ENCODE measurements around the gene RGS6.

Gene RGS6

DNA sequence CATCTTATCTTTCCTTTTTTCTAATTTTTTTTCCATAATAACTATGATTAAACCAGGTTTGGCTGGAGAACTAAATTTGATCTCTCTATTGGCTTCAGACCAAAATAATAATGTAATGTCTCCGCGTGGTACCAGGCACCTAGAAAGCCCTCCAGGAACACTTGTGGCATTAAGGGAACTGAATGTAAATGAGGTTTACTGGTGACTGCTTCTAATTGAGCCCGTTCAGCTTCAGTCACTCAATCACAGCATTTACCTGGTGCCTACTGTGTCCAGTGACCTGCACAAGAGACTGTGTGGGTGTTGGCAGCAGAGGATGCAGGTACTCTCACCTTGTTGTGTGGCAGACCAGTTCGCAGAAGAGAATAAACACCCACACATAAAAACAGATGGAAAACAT lies 659.2 kb downstream of the RGS6 start:
- no peaks in the 10 kb centered on the region for H3K4me1 ChIP-seq (ENCODE audit: control insufficient read depth in 1 of 2, insufficient read depth in 2 of 2, low read length in 2 of 2)
- H3K9ac ChIP-seq (ENCODE audit: low read depth in 1 of 2, low read length in 2 of 2): no peak overlapping the region
- no peaks in the 10 kb centered on the region for H3K9me3 ChIP-seq (ENCODE audit: control insufficient read depth in 1 of 2, low read length in 2 of 2)
- H3K36me3 ChIP-seq (ENCODE audit: control insufficient read depth in 1 of 2, insufficient read depth in 2 of 2, low read length in 2 of 2): no peaks in the 10 kb centered on the region
- no peak overlapping the region for H3K4me3 ChIP-seq (ENCODE audit: low read depth in 1 of 2, low read length in 2 of 2)
- H3K27me3 ChIP-seq (ENCODE audit: control insufficient read depth in 1 of 2, insufficient read depth in 2 of 2, low read length in 2 of 2): no peaks in the 10 kb centered on the region
- H3K27ac ChIP-seq (ENCODE audit: low read depth, low read length): no peak overlapping the region

DNA sequence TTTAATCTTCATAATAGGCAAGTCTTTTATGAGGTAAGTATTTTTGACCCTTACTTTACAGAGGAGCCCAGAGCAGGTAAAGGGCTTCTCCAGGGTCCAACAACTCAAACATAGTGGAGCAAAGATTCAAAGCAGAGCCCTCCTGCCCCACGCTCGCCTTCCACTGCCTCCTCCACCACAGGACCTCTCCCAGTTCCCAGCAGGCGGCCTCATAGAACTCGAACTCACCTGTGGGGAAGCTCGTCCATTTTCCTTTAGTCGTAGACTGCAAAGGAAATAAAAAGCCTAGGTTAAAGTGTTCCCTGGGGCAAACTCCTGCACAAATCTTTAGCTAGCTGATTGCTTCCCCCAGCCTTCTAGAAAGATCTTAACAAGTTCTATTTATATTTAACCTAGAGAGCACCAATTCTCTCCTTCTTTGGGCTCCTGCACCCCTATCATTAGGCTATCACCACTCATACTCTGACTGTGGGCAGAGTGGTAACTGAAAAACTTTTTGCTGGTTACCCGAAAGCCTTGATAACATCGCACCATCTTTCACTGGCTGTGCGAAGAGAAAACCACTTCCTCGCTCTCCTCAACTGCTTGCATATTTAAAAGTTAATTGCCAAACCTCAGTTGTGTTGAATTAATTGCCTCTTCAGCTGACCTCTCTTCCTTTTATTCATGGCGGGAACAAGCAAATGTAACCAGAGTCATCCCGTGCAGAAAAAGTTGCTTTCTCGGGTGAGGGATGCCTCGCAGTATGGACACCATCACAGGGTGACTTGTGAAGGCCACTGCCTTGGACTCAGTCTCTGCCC lies 662.1 kb downstream of the RGS6 start:
- H3K27ac ChIP-seq (ENCODE audit: low read depth, low read length): no peak overlapping the region
- no peaks in the 10 kb centered on the region for H3K9me3 ChIP-seq (ENCODE audit: control insufficient read depth in 1 of 2, low read length in 2 of 2)
- H3K4me3 ChIP-seq (ENCODE audit: low read depth in 1 of 2, low read length in 2 of 2): no peak overlapping the region
- no peaks in the 10 kb centered on the region for H3K36me3 ChIP-seq (ENCODE audit: control insufficient read depth in 1 of 2, insufficient read depth in 2 of 2, low read length in 2 of 2)
- H3K27me3 ChIP-seq (ENCODE audit: control insufficient read depth in 1 of 2, insufficient read depth in 2 of 2, low read length in 2 of 2): peaks cover 0 to 5% of the 10 kb centered on the region in 2 donors
- no peaks in the 10 kb centered on the region for H3K4me1 ChIP-seq (ENCODE audit: control insufficient read depth in 1 of 2, insufficient read depth in 2 of 2, low read length in 2 of 2)
- no peak overlapping the region for H3K9ac ChIP-seq (ENCODE audit: low read depth in 1 of 2, low read length in 2 of 2)

DNA sequence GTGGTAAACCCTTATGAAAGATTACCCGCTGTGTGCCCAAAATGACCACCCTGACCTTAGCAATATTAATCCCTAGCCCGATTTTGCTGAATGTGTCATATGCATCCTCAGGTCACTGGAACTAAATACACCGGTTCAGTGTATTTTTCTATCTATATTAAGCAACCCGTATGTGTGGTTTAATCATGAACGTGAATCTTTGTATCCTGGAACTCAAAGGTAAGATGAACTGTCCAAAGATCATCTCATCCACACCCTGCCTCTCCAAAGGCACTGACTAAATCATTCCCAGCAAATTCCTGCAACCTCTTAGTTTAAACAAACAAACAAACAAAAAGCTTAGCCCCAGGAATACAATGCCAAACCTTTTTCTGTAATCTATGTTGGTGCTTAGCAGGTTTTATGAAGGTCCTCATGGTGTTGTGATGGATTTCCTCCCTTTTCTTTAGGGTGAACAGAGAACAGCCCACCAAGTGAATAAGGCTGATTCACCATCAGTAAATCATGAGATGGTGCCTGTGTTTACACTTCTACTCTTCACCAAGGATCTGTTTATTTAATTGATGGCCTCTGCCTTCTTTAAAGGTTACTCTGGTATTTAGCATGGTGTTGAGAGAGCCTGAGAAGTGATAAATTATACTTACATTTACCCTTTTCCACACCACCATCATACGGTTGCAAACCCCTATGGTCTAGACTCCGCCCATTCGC lies 663.1 kb downstream of the RGS6 start:
- H3K36me3 ChIP-seq (ENCODE audit: control insufficient read depth in 1 of 2, insufficient read depth in 2 of 2, low read length in 2 of 2): no peaks in the 10 kb centered on the region
- peaks cover 0 to 5% of the 10 kb centered on the region in 2 donors for H3K27me3 ChIP-seq (ENCODE audit: control insufficient read depth in 1 of 2, insufficient read depth in 2 of 2, low read length in 2 of 2)
- no peak overlapping the region for H3K4me3 ChIP-seq (ENCODE audit: low read depth in 1 of 2, low read length in 2 of 2)
- H3K9ac ChIP-seq (ENCODE audit: low read depth in 1 of 2, low read length in 2 of 2): no peak overlapping the region
- H3K27ac ChIP-seq (ENCODE audit: low read depth, low read length): no peak overlapping the region
- no peaks in the 10 kb centered on the region for H3K9me3 ChIP-seq (ENCODE audit: control insufficient read depth in 1 of 2, low read length in 2 of 2)
- H3K4me1 ChIP-seq (ENCODE audit: control insufficient read depth in 1 of 2, insufficient read depth in 2 of 2, low read length in 2 of 2): no peaks in the 10 kb centered on the region

DNA sequence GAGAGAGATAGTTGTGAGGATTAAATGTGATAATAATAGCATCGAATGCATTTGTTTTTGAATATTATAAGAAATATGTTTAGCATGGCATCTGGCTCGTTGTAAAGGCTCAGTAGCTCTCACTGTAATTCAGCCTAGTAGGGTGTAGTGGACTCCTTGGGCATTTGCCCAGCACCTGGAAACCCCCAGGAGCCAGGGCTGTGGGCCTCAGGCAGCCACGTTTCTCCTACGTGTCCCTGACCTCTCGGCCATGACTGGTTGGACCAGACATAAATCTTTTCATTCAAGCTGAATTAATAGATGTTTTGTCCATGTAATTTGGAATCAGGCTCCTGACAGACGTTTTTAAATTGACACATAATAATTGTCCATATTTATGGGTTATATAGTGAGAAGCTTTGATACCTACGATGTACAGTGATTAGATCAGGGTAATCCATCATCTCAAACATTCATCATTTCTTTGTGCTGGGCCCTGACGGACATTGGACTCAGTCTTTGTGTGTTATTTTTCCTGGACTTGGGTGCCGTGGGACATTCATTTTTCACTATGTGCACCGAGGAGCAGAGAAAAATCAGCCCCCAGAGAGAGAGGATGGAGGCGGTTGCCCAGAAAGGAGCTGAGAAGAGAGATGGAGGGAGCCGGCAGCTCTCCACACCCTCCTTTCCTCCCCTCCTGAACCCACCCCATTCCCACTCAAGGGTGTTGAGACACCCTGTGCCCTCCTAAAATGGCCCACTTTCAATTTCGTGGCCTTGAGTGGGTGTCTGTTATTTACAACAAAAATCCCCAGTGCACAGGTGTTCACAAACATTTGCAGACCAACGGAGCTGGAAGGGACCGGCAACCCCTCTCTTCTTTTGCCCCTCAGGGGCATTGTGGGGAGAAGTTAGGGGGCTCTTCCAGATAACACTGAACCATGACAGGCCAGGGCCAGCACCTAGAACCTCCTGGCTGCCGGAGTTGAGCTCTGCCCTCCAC lies 665.3 kb downstream of the RGS6 start:
- no peak overlapping the region for H3K4me3 ChIP-seq (ENCODE audit: low read depth in 1 of 2, low read length in 2 of 2)
- no peak overlapping the region for H3K9ac ChIP-seq (ENCODE audit: low read depth in 1 of 2, low read length in 2 of 2)
- H3K36me3 ChIP-seq (ENCODE audit: control insufficient read depth in 1 of 2, insufficient read depth in 2 of 2, low read length in 2 of 2): no peaks in the 10 kb centered on the region
- peaks cover 0 to 5% of the 10 kb centered on the region in 2 donors for H3K27me3 ChIP-seq (ENCODE audit: control insufficient read depth in 1 of 2, insufficient read depth in 2 of 2, low read length in 2 of 2)
- H3K27ac ChIP-seq (ENCODE audit: low read depth, low read length): no peak overlapping the region
- H3K9me3 ChIP-seq (ENCODE audit: control insufficient read depth in 1 of 2, low read length in 2 of 2): no peaks in the 10 kb centered on the region
- no peaks in the 10 kb centered on the region for H3K4me1 ChIP-seq (ENCODE audit: control insufficient read depth in 1 of 2, insufficient read depth in 2 of 2, low read length in 2 of 2)

DNA sequence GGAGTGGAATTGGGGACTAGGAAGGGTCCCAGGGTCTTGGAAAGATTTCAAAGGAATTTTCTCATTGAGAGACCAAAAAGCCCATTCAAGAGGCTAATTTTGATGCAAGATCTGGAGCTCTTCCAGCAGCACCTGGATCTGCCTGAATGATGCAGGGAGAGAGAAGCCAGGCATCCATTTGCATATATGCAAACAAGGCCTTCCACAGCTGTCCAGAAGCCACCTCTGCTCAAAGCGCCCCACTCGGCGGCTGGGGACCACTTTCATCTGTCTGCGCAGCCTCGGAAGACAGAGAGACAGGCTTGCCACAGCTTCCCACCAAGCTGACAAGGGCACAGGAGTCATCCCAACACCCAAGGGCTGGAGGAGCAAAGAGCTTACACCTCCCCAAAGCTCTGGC lies 666.1 kb downstream of the RGS6 start:
- Histone ChIP-seq H3K36me3 (ENCODE audit: control insufficient read depth in 1 of 2, insufficient read depth in 2 of 2, low read length in 2 of 2) (no peaks in the 10 kb centered on the region), H3K4me1 (ENCODE audit: control insufficient read depth in 1 of 2, insufficient read depth in 2 of 2, low read length in 2 of 2) (no peaks in the 10 kb centered on the region), H3K9me3 (ENCODE audit: control insufficient read depth in 1 of 2, low read length in 2 of 2) (no peaks in the 10 kb centered on the region), H3K9ac (ENCODE audit: low read depth in 1 of 2, low read length in 2 of 2) (no peak overlapping the region), H3K27ac (ENCODE audit: low read depth, low read length) (no peak overlapping the region), H3K4me3 (ENCODE audit: low read depth in 1 of 2, low read length in 2 of 2) (no peak overlapping the region), H3K27me3 (ENCODE audit: control insufficient read depth in 1 of 2, insufficient read depth in 2 of 2, low read length in 2 of 2) (peaks cover 0 to 5% of the 10 kb centered on the region in 2 donors)

DNA sequence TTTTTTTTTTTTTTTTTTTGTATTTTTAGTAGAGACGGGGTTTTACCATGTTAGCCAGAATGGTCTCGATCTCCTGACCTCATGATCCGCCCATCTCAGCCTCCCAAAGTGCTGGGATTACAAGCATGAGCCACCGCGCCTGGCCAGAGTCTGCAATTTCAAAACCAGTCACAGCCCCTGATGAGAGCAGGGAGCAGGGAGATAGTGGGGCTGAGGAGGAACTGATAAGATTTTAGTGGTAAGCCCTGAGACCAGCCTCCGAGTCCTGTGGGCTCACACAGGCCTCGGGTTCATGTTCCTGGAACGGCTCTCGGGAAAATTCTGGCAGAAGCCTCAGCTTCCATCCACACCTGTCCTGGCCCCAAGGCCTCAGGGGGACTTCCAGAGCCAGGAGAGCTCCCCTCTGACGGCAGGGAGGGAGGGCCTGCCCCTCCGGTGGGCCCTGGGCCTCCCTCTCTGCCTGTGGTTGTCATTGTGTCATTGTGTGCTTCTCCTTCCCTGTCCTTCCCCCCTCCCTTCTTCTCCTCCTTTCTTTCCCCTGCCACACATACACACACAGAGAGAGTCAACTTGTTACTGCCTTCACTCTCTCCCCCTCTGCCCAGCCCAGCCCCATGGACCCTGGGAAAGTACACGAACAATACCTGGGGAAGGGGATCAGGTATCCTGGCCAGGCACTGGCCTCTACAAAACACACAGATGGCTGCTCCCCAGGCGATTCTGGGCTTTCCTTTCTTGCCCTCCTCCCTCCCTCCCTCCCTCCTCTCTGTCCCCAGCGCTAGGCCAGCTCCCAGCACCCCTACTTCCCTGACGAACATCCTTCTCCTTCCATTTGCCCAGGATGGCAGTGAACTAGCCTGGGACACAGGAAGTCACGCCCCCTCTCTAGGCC lies 667.6 kb downstream of the RGS6 start:
- Histone ChIP-seq H3K27ac (ENCODE audit: low read depth, low read length) (no peak overlapping the region), H3K36me3 (ENCODE audit: control insufficient read depth in 1 of 2, insufficient read depth in 2 of 2, low read length in 2 of 2) (no peaks in the 10 kb centered on the region), H3K27me3 (ENCODE audit: control insufficient read depth in 1 of 2, insufficient read depth in 2 of 2, low read length in 2 of 2) (peaks cover 0 to 5% of the 10 kb centered on the region in 2 donors), H3K4me1 (ENCODE audit: control insufficient read depth in 1 of 2, insufficient read depth in 2 of 2, low read length in 2 of 2) (no peaks in the 10 kb centered on the region), H3K9ac (ENCODE audit: low read depth in 1 of 2, low read length in 2 of 2) (no peak overlapping the region), H3K4me3 (ENCODE audit: low read depth in 1 of 2, low read length in 2 of 2) (no peak overlapping the region), H3K9me3 (ENCODE audit: control insufficient read depth in 1 of 2, low read length in 2 of 2) (no peaks in the 10 kb centered on the region)

DNA sequence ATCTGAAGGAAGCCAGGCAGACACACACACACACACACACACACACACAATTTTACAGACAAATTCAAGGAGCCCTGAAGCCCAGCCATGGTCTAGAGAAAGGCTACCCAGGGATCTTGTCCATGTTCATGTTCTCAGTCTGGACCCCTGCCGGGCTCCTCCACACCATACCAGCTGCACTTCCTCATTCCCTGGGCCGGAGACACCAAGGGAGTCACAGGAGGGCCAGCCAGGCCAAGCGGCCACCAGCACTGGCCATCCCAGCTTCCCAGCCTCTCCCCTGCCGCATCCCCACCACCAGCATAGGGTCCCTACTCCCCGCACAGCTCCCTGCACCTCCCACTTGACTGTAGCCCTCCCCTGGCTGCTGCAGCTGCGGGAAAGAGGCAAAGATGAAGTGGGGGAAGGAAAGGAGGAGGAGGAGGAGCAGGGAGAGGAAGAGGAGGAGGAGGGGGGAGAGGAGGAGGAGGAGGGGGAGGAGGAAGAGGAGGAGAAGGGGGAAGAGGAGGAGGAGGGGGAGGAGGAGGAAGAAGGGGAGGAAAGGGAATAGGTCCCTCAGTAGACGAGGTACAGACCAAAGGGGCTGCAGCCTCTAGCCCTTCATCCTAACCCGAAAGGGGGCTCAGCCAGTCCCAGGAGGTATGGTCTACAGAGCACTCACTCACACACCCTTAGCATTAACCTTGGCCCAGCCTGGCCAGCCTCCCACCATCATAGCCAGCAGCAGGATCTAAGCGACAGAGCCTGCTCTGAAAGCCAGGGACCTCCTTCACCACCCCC lies 668.5 kb downstream of the RGS6 start:
- no peak overlapping the region for H3K4me3 ChIP-seq (ENCODE audit: low read depth in 1 of 2, low read length in 2 of 2)
- H3K27me3 ChIP-seq (ENCODE audit: control insufficient read depth in 1 of 2, insufficient read depth in 2 of 2, low read length in 2 of 2): peaks cover 0 to 5% of the 10 kb centered on the region in 2 donors
- no peak overlapping the region for H3K9ac ChIP-seq (ENCODE audit: low read depth in 1 of 2, low read length in 2 of 2)
- no peak overlapping the region for H3K27ac ChIP-seq (ENCODE audit: low read depth, low read length)
- H3K4me1 ChIP-seq (ENCODE audit: control insufficient read depth in 1 of 2, insufficient read depth in 2 of 2, low read length in 2 of 2): no peaks in the 10 kb centered on the region
- no peaks in the 10 kb centered on the region for H3K36me3 ChIP-seq (ENCODE audit: control insufficient read depth in 1 of 2, insufficient read depth in 2 of 2, low read length in 2 of 2)
- no peaks in the 10 kb centered on the region for H3K9me3 ChIP-seq (ENCODE audit: control insufficient read depth in 1 of 2, low read length in 2 of 2)

DNA sequence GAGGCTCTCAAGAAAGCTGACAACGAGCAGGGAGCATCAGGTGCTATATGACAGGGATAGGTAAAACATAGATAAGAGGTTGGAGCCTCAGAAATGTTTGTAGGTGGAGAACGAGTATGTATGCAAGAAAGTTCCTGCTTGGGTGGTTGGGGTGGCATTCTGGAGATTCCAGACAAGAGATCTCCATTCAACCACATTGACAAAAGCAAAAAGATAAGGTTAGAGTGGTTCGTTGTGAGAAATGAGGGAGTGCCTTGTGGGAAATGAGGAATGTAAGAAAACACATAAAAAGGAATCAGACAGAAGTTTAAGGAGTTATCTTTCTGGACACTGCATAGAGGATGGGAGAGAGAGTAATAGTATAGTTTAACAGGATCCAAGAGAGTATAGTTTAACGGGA lies 671.4 kb downstream of the RGS6 start:
- H3K9ac ChIP-seq (ENCODE audit: low read depth in 1 of 2, low read length in 2 of 2): no peak overlapping the region
- no peak overlapping the region for H3K27ac ChIP-seq (ENCODE audit: low read depth, low read length)
- no peaks in the 10 kb centered on the region for H3K36me3 ChIP-seq (ENCODE audit: control insufficient read depth in 1 of 2, insufficient read depth in 2 of 2, low read length in 2 of 2)
- no peak overlapping the region for H3K4me3 ChIP-seq (ENCODE audit: low read depth in 1 of 2, low read length in 2 of 2)
- H3K27me3 ChIP-seq (ENCODE audit: control insufficient read depth in 1 of 2, insufficient read depth in 2 of 2, low read length in 2 of 2): no peaks in the 10 kb centered on the region
- H3K4me1 ChIP-seq (ENCODE audit: control insufficient read depth in 1 of 2, insufficient read depth in 2 of 2, low read length in 2 of 2): no peaks in the 10 kb centered on the region
- H3K9me3 ChIP-seq (ENCODE audit: control insufficient read depth in 1 of 2, low read length in 2 of 2): no peaks in the 10 kb centered on the region

DNA sequence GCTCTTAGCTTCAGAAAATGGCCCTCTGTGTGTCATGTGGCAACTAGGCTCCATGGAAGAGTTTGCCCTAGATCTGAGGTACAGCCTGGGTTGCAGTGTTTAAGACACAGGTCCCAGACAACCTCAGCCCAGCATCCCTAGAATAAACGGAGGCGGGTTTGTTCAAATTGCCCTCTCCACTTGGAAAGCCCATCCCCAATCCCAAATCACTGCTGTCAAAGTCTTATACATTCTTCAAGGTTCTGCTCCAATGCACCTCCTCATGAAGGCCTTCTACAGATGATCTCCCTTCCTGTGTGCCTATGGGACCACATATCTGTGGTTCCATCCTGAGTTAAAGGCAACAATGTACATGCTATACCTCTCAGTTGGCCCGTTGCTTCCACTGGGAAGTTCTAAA lies 671.9 kb downstream of the RGS6 start:
- no peaks in the 10 kb centered on the region for H3K27me3 ChIP-seq (ENCODE audit: control insufficient read depth in 1 of 2, insufficient read depth in 2 of 2, low read length in 2 of 2)
- H3K4me3 ChIP-seq (ENCODE audit: low read depth in 1 of 2, low read length in 2 of 2): no peak overlapping the region
- no peak overlapping the region for H3K9ac ChIP-seq (ENCODE audit: low read depth in 1 of 2, low read length in 2 of 2)
- no peaks in the 10 kb centered on the region for H3K4me1 ChIP-seq (ENCODE audit: control insufficient read depth in 1 of 2, insufficient read depth in 2 of 2, low read length in 2 of 2)
- no peaks in the 10 kb centered on the region for H3K36me3 ChIP-seq (ENCODE audit: control insufficient read depth in 1 of 2, insufficient read depth in 2 of 2, low read length in 2 of 2)
- H3K27ac ChIP-seq (ENCODE audit: low read depth, low read length): no peak overlapping the region
- no peaks in the 10 kb centered on the region for H3K9me3 ChIP-seq (ENCODE audit: control insufficient read depth in 1 of 2, low read length in 2 of 2)

Measured in duodenal mucosa (tissue), 2 donors.